PC-9 (cell line): ENCODE data around the gene MYBPC3. TPM values are rescaled to one million over a fixed set of nuclear protein-coding genes. Genes with fewer than 3 reads are reported as not detected.

Experiments used
- BruUV-seq: library from RNA; stranded (reverse); fragments of 400-500 nt; replicated peaks from 2 replicates; lab custom pipeline; 2021; lab: Mats Ljungman, UMichigan
- CTCF ChIA-PET: fragments of 300-600 bp; sonication (Branson Sonifier 250); formaldehyde crosslinking; loops from one replicate; lab custom pipeline; 2022; ENCODE audit warnings: antibody characterized with exemption; lab: Charles Lee
- POLR2A ChIA-PET: fragments of 300-600 bp; sonication (Branson Sonifier 250); formaldehyde crosslinking; loops from one replicate; lab custom pipeline; 2022; ENCODE audit warnings: antibody characterized with exemption; ENCODE audit not compliant: unreplicated experiment; lab: Charles Lee
- DNase-seq, 2 experiments: peaks; one replicate each; pipeline versions ENCODE4 v3.0.0 to v3.0.0-alpha.2; 2015 to 2022; ENCODE audit warnings: mixed read lengths in 1 of 2
- H2AFZ ChIP-seq: fragments of 200-600 bp; sonication (generic); 2 replicates; pipeline ENCODE4 v1.8.1; 2017; ENCODE audit warnings: antibody characterized with exemption
- H3F3A ChIP-seq: fragments of 200-600 bp; sonication (generic); 2 replicates; pipeline ENCODE4 v1.8.1; 2017; ENCODE audit warnings: antibody characterized with exemption, mild to moderate bottlenecking, low read depth; ENCODE audit not compliant: insufficient read depth
- H3K27ac ChIP-seq: fragments of 200-600 bp; sonication (generic); 2 replicates; pipeline ENCODE4 v1.6.1; 2016; ENCODE audit warnings: mixed run types
- H3K27me3 ChIP-seq: fragments of 200-600 bp; sonication (generic); 2 replicates; pipeline ENCODE4 v1.6.1; 2016; ENCODE audit warnings: low read depth, mixed run types; ENCODE audit not compliant: insufficient read depth
- H3K36me3 ChIP-seq: fragments of 200-600 bp; sonication (generic); 2 replicates; pipeline ENCODE4 v1.6.1; 2016; ENCODE audit warnings: low read depth, mixed run types
- H3K4me1 ChIP-seq: fragments of 200-600 bp; sonication (generic); replicated peaks from 2 replicates; pipeline ENCODE4 v1.6.1; 2016; ENCODE audit warnings: mixed run types; ENCODE audit not compliant: insufficient read depth
- H3K4me2 ChIP-seq: fragments of 200-600 bp; sonication (generic); 2 replicates; pipeline ENCODE4 v1.6.1; 2017; ENCODE audit warnings: mixed run types
- H3K4me3 ChIP-seq: fragments of 200-600 bp; sonication (generic); 2 replicates; pipeline ENCODE4 v1.6.1; 2016; ENCODE audit warnings: mixed run types
- H3K79me2 ChIP-seq: fragments of 200-600 bp; sonication (generic); 2 replicates; pipeline ENCODE4 v1.6.1; 2017; ENCODE audit warnings: low read depth, mixed run types
- H3K9me2 ChIP-seq: fragments of 200-600 bp; sonication (generic); 2 replicates; pipeline ENCODE4 v1.8.1; 2017; ENCODE audit warnings: mild to moderate bottlenecking; ENCODE audit not compliant: insufficient read depth
- H3K9me3 ChIP-seq: fragments of 200-600 bp; sonication (generic); 2 replicates; pipeline ENCODE4 v1.8.1; 2016; ENCODE audit warnings: low read depth; ENCODE audit not compliant: insufficient read depth
- H4K20me1 ChIP-seq: fragments of 200-600 bp; sonication (generic); 2 replicates; pipeline ENCODE4 v1.8.1; 2017; ENCODE audit not compliant: insufficient read depth
- EZH2 ChIP-seq: fragments of 200-600 bp; sonication (generic); IDR thresholded peaks from 2 replicates; pipeline ENCODE4 v1.8.0; 2017; ENCODE audit warnings: antibody characterized with exemption, low read depth
- intact Hi-C: fragments of 100-400 bp; cut with micrococcal nuclease; formaldehyde crosslinking; loops from one replicate; pipeline ENCODE4 v1.10.0; 2022; ENCODE audit not compliant: unreplicated experiment
- total RNA-seq: library from RNA; stranded (reverse); gene quantifications from 2 replicates; pipeline ENCODE4 v1.2.3, GENCODE V29; 2021
- TF ChIP-seq, protein P1 (sequence below): fragments of 200-600 bp; sonication (generic); conservative IDR thresholded peaks from 2 replicates; pipeline ENCODE4 v1.6.1; 2017; ENCODE audit warnings: mixed run types, antibody characterized with exemption, mild to moderate bottlenecking, moderate library complexity

The MYBPC3 gene
- total RNA-seq, 1 experiment from 2014 or later: not detected

- BruUV-seq: no TSS peak
- Histone ChIP-seq H3K27ac (no peak overlapping the region), H4K20me1 (no peaks in the 10 kb centered on the region), H3K27me3 (peaks cover 33% of the 10 kb centered on the region), H2AFZ (no peak overlapping the region), H3K4me1 (no peaks in the 10 kb centered on the region), H3K36me3 (no peaks in the 10 kb centered on the region), H3K9me3 (no peaks in the 10 kb centered on the region), H3K79me2 (no peaks in the 10 kb centered on the region), H3K4me2 (no peak overlapping the region), H3F3A (no peaks in the 10 kb centered on the region), H3K9me2 (no peaks in the 10 kb centered on the region), H3K4me3 (no peak overlapping the region)
- TF ChIP-seq, protein P1, sequence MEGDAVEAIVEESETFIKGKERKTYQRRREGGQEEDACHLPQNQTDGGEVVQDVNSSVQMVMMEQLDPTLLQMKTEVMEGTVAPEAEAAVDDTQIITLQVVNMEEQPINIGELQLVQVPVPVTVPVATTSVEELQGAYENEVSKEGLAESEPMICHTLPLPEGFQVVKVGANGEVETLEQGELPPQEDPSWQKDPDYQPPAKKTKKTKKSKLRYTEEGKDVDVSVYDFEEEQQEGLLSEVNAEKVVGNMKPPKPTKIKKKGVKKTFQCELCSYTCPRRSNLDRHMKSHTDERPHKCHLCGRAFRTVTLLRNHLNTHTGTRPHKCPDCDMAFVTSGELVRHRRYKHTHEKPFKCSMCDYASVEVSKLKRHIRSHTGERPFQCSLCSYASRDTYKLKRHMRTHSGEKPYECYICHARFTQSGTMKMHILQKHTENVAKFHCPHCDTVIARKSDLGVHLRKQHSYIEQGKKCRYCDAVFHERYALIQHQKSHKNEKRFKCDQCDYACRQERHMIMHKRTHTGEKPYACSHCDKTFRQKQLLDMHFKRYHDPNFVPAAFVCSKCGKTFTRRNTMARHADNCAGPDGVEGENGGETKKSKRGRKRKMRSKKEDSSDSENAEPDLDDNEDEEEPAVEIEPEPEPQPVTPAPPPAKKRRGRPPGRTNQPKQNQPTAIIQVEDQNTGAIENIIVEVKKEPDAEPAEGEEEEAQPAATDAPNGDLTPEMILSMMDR: no peak
- TF ChIP-seq EZH2: no peak
- POLR2A ChIA-PET: no interaction called here
- peak in 1 of 2 experiments; percentile 28 for DNase-seq
- CTCF ChIA-PET: no interaction called here
- intact Hi-C loops: no loop called here
Measured at GRCh38 chr11:47345890-47346563, 6.5 kb downstream of the MYBPC3 start.

GRCh38 chr11:47342854-47343253 is 9.6 kb downstream of the MYBPC3 start:
- no peak overlapping the region for H3K4me2 ChIP-seq
- H2AFZ ChIP-seq: no peak overlapping the region
- TF ChIP-seq, protein P1: no peak
- no peak for TF ChIP-seq EZH2
- no TSS peak for BruUV-seq
- no peaks in the 10 kb centered on the region for H4K20me1 ChIP-seq
- no peaks in the 10 kb centered on the region for H3K4me1 ChIP-seq
- H3F3A ChIP-seq: no peaks in the 10 kb centered on the region
- no peak overlapping the region for H3K4me3 ChIP-seq
- no peaks in the 10 kb centered on the region for H3K9me2 ChIP-seq
- ChIA-PET CTCF (interaction anchor here (0.5 to 1.1 kb wide), 2 partner anchors 12 to 102 kb away, joined by 5 to 15 read pairs; no protein-coding TSS in a partner anchor), POLR2A (no interaction called here)
- intact Hi-C loops: no loop called here
- no peak overlapping the region for H3K27ac ChIP-seq
- H3K79me2 ChIP-seq: no peaks in the 10 kb centered on the region
- no peaks in the 10 kb centered on the region for H3K36me3 ChIP-seq
- peaks cover 33% of the 10 kb centered on the region for H3K27me3 ChIP-seq
- DNase-seq: no peak
- H3K9me3 ChIP-seq: no peaks in the 10 kb centered on the region

GRCh38 chr11:47342036-47342803 is 10.3 kb downstream of the MYBPC3 start:
- Histone ChIP-seq H3F3A (no peaks in the 10 kb centered on the region), H3K9me2 (no peaks in the 10 kb centered on the region), H3K36me3 (no peaks in the 10 kb centered on the region), H3K4me2 (no peak overlapping the region), H3K27ac (no peak overlapping the region), H3K4me1 (no peaks in the 10 kb centered on the region), H4K20me1 (no peaks in the 10 kb centered on the region), H3K4me3 (no peak overlapping the region), H3K27me3 (peaks cover 30% of the 10 kb centered on the region), H3K9me3 (no peaks in the 10 kb centered on the region), H3K79me2 (no peaks in the 10 kb centered on the region), H2AFZ (no peak overlapping the region)
- ChIA-PET CTCF (interaction anchor here (0.5 to 1.0 kb wide), 2 partner anchors 102 to 189 kb away, joined by 3 to 5 read pairs; no protein-coding TSS in a partner anchor), POLR2A (no interaction called here)
- DNase-seq: no peak
- no TSS peak for BruUV-seq
- intact Hi-C loops: no loop called here
- TF ChIP-seq, protein P1: no peak
- no peak for TF ChIP-seq EZH2
